ENCODE results near the gene IFFO2.

IFFO2 gene

DNA sequence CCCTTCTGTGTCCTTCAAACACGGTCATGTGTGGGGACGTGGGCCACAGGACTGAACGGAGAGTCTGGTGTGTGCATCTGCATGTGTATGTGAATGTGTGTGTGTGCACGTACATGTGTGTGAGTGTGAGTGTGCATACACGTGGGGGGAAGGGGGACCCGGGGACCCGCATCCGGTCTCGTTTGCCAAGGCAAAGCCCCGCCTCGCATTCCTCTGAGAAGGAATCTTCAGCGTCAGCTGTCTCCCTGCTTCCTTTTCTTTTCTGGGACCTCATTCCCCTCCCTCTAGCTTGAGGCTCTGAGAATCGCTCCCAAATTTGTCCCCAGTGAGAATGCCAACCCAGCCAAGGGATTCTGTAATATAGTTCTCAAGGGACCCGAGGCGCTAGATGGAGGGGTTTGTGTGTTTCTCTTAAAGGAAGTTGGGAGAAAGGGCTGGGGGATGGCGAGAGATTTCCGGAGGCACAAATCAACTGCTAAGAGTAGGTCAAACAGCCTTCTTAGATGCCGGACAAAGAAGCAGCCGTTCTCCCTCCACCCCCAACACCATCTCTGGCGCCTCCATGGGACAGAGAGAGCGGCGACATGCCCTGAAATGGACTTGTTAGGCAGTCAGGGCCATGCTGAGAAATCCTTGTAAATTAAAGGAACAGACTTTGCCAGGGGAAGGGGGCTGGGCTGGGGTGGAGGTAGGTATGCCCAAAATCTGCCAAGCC, 6.6 kb downstream of the IFFO2 start:
- DNase-seq: no peak

GRCh38 chr1:18948913-18949685, 7.4 kb downstream of the IFFO2 start:
- no peak for DNase-seq

- no peak for DNase-seq
Measured at GRCh38 chr1:18948048-18948912, 8.2 kb downstream of the IFFO2 start.

GRCh38 chr1:18947570-18947969, 8.9 kb downstream of the IFFO2 start:
- DNase-seq: no peak

DNA sequence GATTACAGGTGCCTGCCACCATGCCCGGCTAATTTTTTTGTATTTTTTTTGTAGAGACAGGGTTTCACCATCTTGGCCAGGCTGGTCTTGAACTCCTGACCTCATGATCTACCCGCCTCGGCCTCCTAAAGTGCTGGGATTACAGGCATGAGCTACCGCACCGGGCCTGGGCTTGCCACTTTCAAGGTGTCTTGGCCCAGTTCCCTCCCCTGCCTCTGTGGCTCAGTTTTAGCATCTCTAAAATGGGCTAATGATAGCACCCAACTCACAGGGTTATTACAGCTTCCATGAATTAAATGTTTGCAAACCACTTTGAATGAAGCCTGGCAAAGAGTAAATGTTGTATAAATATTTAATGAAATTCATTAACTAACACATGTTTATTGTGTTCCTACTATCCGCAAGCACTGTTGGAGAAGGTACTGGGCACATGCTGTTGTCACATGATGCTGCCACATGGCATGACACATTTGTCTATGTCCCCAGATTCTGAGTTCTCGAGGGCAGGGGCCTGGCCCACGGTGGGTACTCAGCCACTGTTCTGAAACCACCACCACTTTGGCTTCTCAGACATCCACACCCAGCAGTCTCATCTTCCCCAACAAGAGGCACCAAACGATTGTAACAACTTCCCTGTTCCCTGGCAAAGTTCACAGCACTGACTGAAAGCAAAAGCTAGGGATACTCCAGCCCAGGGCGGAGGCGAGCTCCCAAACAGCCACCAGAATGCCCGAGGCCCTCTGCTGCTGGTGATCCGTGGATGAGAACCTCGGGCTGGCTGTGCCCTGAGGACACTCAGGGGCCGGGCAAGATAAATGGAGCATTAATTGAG, 9.7 kb downstream of the IFFO2 start:
- no peak for DNase-seq

GRCh38 chr1:18945401-18945849, 11.1 kb downstream of the IFFO2 start:
- no peak for DNase-seq

DNA sequence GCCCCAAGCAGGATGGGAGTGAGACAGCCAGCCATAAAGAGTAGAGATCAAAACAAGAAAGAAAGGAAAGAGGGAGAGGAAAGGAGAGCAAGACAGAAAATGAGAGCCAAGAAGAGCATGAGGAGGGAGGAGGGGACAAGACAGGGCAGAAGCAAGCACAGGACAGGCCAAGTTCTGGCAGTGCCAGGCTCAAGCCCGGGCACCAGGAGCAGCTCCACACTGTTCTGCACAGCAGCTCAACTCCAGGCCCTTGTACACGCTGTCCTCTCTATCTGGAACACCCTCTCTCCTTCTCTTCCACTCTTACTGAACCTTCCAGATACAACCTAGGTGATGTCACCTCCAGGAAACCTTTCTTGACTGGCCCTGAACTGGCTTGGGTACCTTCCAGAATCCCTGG, 11.7 kb downstream of the IFFO2 start:
- DNase-seq: no peak

GRCh38 chr1:18943914-18944572, 12.4 kb downstream of the IFFO2 start:
- no peak for DNase-seq

DNA sequence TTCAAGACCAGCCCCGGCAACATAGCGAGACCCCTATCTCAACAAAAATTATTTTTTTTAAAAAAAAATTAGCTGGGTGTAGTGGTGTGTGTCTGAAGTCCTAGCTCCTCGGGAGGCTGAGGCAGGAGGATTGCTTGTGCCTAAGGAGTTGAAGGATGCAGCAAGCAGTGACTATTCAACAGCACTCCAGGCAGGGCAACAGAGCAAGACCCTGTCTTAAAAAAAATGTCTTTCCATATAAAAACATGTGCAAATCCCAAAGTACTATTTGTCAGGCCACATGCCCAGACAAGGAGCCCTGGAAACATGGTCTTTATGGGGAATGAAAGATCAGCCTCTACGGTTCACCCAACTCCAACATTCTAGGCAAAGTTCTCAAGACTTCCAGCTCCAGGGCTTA, 13.3 kb downstream of the IFFO2 start:
- no peak for DNase-seq

DNA sequence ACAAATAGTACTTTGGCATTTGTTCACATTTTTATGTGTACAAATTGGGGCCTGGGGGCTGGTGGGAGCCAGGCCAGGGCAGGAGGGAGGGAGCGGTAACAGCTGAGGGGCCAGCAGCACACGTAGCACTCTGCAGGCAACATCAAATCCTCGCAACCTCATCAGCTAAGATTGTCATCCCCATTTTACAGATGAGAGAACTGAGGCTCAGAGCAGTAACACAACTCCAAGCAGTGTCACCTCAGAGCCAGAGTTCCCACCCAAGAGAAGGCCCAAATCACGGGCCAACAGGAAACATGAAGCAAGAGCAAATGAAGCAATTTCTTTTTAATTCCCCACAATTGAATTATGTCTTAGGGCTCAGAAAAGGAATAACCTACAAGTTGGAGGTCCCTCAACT, 14.1 kb downstream of the IFFO2 start:
- no peak for DNase-seq

GRCh38 chr1:18941221-18942141, 15.0 kb downstream of the IFFO2 start:
- DNase-seq: peak; percentile 80

DNA sequence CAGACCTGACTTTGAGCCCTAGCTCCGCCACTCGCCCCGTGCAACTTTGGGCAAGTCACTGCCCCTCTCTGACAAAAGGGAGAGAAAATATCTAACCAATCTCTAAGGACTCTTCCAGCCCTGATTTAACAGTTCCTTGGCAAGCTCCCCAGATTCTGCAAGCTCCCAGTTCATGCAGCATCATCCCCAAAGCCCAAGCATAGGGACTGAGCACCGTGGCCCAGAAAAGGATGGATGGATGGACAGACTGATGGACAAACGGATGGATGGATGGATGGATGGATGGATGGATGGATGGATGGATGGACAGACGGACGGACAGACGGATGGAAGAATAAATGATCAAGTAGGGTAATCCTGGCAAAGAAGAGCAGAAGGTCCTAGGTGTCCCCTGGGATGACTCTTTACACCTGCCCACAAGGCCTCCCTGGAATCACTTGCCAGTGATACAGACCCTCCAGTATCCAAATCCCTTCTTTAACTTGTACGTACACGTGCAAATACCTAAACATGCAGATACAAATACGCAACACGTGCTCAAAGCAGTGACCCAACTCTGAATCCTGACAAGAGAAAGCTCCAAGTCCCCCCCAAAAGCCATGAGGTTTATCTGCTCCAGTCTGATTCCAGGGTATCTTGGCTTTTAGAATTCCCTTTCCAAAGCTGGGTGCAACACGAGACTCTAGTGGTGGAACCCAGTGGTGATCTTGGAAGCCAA, 16.0 kb downstream of the IFFO2 start:
- no peak for DNase-seq

GRCh38 chr1:18939398-18940302, 16.8 kb downstream of the IFFO2 start:
- no peak for DNase-seq

DNA sequence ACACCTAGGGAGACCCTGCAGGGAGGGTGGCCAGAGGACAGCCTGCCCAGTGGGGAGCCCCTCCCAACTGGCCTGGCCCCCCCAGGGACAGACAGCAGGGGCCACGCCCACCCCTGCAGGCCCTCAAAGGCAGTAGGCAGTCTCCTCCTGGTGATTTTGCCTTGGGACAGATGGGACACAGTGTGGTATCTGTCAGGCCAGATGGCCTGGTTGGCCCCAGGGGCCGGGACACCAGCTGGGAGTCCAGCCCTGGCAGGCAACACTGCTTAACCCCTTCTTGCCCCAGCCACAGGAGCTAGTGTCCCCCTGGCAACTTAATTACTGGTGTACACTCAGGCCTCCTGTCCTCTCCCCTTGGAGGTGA, 17.8 kb downstream of the IFFO2 start:
- DNase-seq: no peak

DNA sequence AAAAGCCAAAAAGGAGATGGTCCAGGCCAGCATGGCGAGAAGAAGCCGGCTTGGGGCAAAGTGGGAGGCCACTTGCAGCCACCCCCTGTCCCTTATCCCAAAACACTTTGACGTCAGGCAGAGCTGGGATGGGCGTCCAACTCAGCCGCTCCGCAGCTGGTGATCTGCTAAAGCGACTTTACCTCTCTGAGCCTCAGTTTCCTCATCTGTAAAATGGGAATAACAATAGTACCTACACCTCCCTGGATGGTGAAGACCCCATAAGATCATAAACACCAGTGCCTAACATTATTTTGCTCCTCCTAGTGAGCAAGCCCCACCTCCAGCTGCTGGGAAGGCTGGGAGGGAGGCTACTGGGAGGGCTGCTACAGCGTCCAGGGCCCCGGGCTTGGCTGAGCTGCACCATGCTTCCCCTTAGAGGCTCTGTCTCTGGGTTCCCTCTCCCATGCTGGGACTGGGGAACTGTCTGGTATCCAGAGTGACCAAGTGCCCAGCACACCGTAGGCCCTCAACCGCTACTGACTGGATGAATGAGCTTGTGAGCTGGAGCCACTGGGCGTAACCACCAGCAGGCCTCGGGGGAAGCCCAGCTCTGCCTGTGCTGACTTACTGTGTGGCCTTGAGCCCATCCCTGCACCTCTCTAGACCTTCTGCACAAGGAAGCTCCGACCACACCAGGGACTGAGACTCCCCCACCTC, 18.3 kb downstream of the IFFO2 start:
- DNase-seq: no peak

- no peak for DNase-seq
Measured at GRCh38 chr1:18937539-18937938, 18.9 kb downstream of the IFFO2 start.

GRCh38 chr1:18936814-18937481, 19.5 kb downstream of the IFFO2 start:
- DNase-seq: no peak

GRCh38 chr1:18936471-18936813, 20.0 kb downstream of the IFFO2 start:
- no peak for DNase-seq

Data from NCI-H2029 (cell line).